HCT116 (cell line): ENCODE measurements around the gene RBMS1. TPM values are rescaled to one million over a fixed set of nuclear protein-coding genes. Genes with fewer than 3 reads are reported as not detected.

Experiments
- ATAC-seq: fragments of 200-7000 bp; cut with Tn5 transposase; 2 replicates; pipeline ENCODE4 v1.9.1; 2020; ENCODE audit warnings: mild to moderate bottlenecking, moderate library complexity
- BruUV-seq: library from RNA; stranded (reverse); fragments of 400-500 nt; replicated peaks from 2 replicates; lab custom pipeline; 2021; lab: Mats Ljungman, UMichigan
- CTCF ChIA-PET: fragments of 300-600 bp; sonication (Branson Sonifier 250); formaldehyde crosslinking; loops from one replicate; lab custom pipeline; 2021; ENCODE audit warnings: antibody characterized with exemption; lab: Charles Lee
- POLR2A ChIA-PET: fragments of 300-600, 350-600 bp; sonication (Branson Sonifier 250); formaldehyde crosslinking; loops from one replicate; lab custom pipeline; 2021; ENCODE audit warnings: antibody characterized with exemption; lab: Charles Lee
- RAD21 ChIA-PET, 2 experiments: fragments of 300-600 bp; sonication (Branson Sonifier 250); formaldehyde crosslinking; loops; one replicate each; lab custom pipeline; 2023; ENCODE audit warnings: low total read pairs in 2 of 2; ENCODE audit not compliant: uncharacterized antibody in 2 of 2, unreplicated experiment in 2 of 2, low non-redundant PET in 1 of 2; lab: Charles Lee
- DNase-seq: peaks from one replicate; pipeline ENCODE4 v3.0.0-alpha.2; 2010; ENCODE audit warnings: low read depth, low spot score
- H2AFZ ChIP-seq: fragments of 200-600 bp; shearing (Covaris generic), sonication (generic); 2 replicates; pipeline ENCODE4 v1.6.1; 2017; ENCODE audit warnings: low read depth, mixed run types, mixed read lengths, antibody characterized with exemption, low read length; ENCODE audit not compliant: poor library complexity, severe bottlenecking
- H3K27ac ChIP-seq: 2 replicates; pipeline ENCODE4 v1.5.1; 2012; ENCODE audit warnings: low read depth, low read length
- H3K27me3 ChIP-seq: fragments of 200-600 bp; sonication (generic); 2 replicates; pipeline ENCODE4 v1.6.1; 2016; ENCODE audit warnings: mixed run types, low read length, mixed read lengths; ENCODE audit not compliant: insufficient read depth
- H3K36me3 ChIP-seq, 2 experiments: fragments of 200-500 bp in 1 of 2; fragments of 200-600 bp in 1 of 2; sonication (Bioruptor generic) in 1 of 2; sonication (generic) in 1 of 2; 2 replicates each; pipeline versions ENCODE4 v1.5.1 to v1.6.1; 2014 to 2016; ENCODE audit warnings: low read length in 2 of 2, inconsistent platforms in 1 of 2, mixed read lengths in 1 of 2, mixed run types in 1 of 2; ENCODE audit not compliant: insufficient read depth in 2 of 2, control insufficient read depth in 1 of 2
- H3K4me1 ChIP-seq, 2 experiments: fragments of 200-600 bp in 1 of 2; sonication (generic) in 1 of 2; 2 replicates each; pipeline versions ENCODE4 v1.5.1 to v1.6.1; 2012 to 2017; ENCODE audit warnings: low read length in 2 of 2, inconsistent platforms in 1 of 2, mild to moderate bottlenecking in 1 of 2, mixed read lengths in 1 of 2, mixed run types in 1 of 2, moderate library complexity in 1 of 2; ENCODE audit not compliant: insufficient read depth in 2 of 2, control insufficient read depth in 1 of 2
- H3K4me2 ChIP-seq: fragments of 200-600 bp; sonication (generic); 2 replicates; pipeline ENCODE4 v1.6.1; 2017; ENCODE audit warnings: mixed run types, low read length, mixed read lengths
- H3K4me3 ChIP-seq, 2 experiments: fragments of 200-600 bp in 1 of 2; sonication (generic) in 1 of 2; replicated peaks in 1 of 2; 2 replicates each; pipeline ENCODE4 v1.5.1; 2011 to 2016; ENCODE audit warnings: low read length in 2 of 2, control low read depth in 1 of 2, low read depth in 1 of 2, mild to moderate bottlenecking in 1 of 2, mixed read lengths in 1 of 2, mixed run types in 1 of 2
- H3K79me2 ChIP-seq: fragments of 200-600 bp; sonication (generic); 2 replicates; pipeline ENCODE4 v1.6.1; 2017; ENCODE audit warnings: mild to moderate bottlenecking, mixed run types, low read length, moderate library complexity, mixed read lengths; ENCODE audit not compliant: insufficient read depth
- H3K9ac ChIP-seq: fragments of 200-600 bp; sonication (generic); 2 replicates; pipeline ENCODE4 v1.6.1; 2016; ENCODE audit warnings: low read length, mixed read lengths
- H3K9me2 ChIP-seq: fragments of 200-600 bp; sonication (generic), shearing (Covaris generic); 2 replicates; pipeline ENCODE4 v1.6.1; 2017; ENCODE audit warnings: mixed run types, mild to moderate bottlenecking, moderate library complexity; ENCODE audit not compliant: insufficient read depth
- H3K9me3 ChIP-seq, 2 experiments: fragments of 200-500 bp in 1 of 2; fragments of 200-600 bp in 1 of 2; sonication (Bioruptor generic) in 1 of 2; sonication (generic) in 1 of 2; 2 replicates each; pipeline ENCODE4 v1.6.1; 2014 to 2017; ENCODE audit warnings: low read length in 2 of 2, mixed read lengths in 2 of 2, inconsistent platforms in 1 of 2, low read depth in 1 of 2, mild to moderate bottlenecking in 1 of 2, mixed run types in 1 of 2, moderate library complexity in 1 of 2; ENCODE audit not compliant: control insufficient read depth in 1 of 2, insufficient read depth in 1 of 2
- H4K20me1 ChIP-seq: fragments of 200-600 bp; sonication (generic), shearing (Covaris generic); 2 replicates; pipeline ENCODE4 v1.6.1; 2017; ENCODE audit warnings: mixed run types, mild to moderate bottlenecking, moderate library complexity; ENCODE audit not compliant: insufficient read depth
- EZH2 ChIP-seq: fragments of 200-600 bp; sonication (generic); IDR thresholded peaks from 2 replicates; pipeline ENCODE4 v1.6.1; 2017; ENCODE audit warnings: antibody characterized with exemption, mixed run types
- EZH2phosphoT487 ChIP-seq: fragments of 200-600 bp; IDR thresholded peaks from 2 replicates; pipeline ENCODE4 v1.6.1; 2018; ENCODE audit warnings: antibody characterized with exemption, borderline replicate concordance
- FOSL1 ChIP-seq: IDR thresholded peaks from 2 replicates; pipeline ENCODE4 v1.6.1; 2012; ENCODE audit warnings: low read depth
- POLR2A ChIP-seq: IDR thresholded peaks from 2 replicates; pipeline ENCODE4 v1.7.0; 2011; ENCODE audit warnings: borderline replicate concordance; ENCODE audit not compliant: insufficient read depth, insufficient read length; ENCODE audit errors: extremely low read depth
- RAD21 ChIP-seq: IDR thresholded peaks from 2 replicates; pipeline ENCODE4 v1.6.1; 2012; ENCODE audit warnings: low read depth, mild to moderate bottlenecking
- YY1 ChIP-seq: IDR thresholded peaks from 2 replicates; pipeline ENCODE4 v1.6.1; 2011; ENCODE audit warnings: low read length, low read depth, moderate library complexity, mild to moderate bottlenecking; ENCODE audit not compliant: insufficient replicate concordance; ENCODE audit errors: extremely low read depth
- ZFX ChIP-seq: fragments of 450-650 bp; IDR thresholded peaks from 2 replicates; pipeline ENCODE4 v1.6.1; 2017
- ZNF274 ChIP-seq: fragments of 200-500 bp; sonication (Bioruptor generic); IDR thresholded peaks from 2 replicates; pipeline ENCODE4 v1.6.1; 2014; ENCODE audit warnings: mild to moderate bottlenecking, low read depth, low read length, inconsistent platforms
- intact Hi-C: fragments of 100-400 bp; cut with micrococcal nuclease; formaldehyde crosslinking; loops from 2 replicates; pipeline ENCODE4 v1.10.0; 2022
- total RNA-seq: library from RNA; stranded (reverse); gene quantifications from one replicate; pipeline ENCODE4 v1.2.1, GENCODE V29; 2021; ENCODE audit not compliant: unreplicated experiment
- TF ChIP-seq, protein P1 (sequence below), 3 experiments: fragments of 200-600 bp in 1 of 3; sonication (generic) in 1 of 3; IDR thresholded peaks in 2 of 3; conservative IDR thresholded peaks in 1 of 3; 2 replicates each; pipeline ENCODE4 v1.5.1; 2012 to 2017; ENCODE audit warnings: low read depth in 2 of 3, low read length in 2 of 3, antibody characterized with exemption in 1 of 3, borderline replicate concordance in 1 of 3, control low read depth in 1 of 3, mild to moderate bottlenecking in 1 of 3, mixed read lengths in 1 of 3, mixed run types in 1 of 3, moderate library complexity in 1 of 3; ENCODE audit not compliant: insufficient read depth in 1 of 3
- TF ChIP-seq, protein P2 (sequence below): IDR thresholded peaks from 2 replicates; pipeline ENCODE4 v1.6.1; 2011; ENCODE audit warnings: mild to moderate bottlenecking, low read length, moderate library complexity; ENCODE audit not compliant: insufficient replicate concordance; ENCODE audit errors: extremely low read depth
- TF ChIP-seq, protein P3 (sequence below): IDR thresholded peaks from 2 replicates; pipeline ENCODE4 v1.6.1; 2012

Gene RBMS1
- total RNA-seq, 1 experiment from 2014 or later = 17.6 TPM

DNA sequence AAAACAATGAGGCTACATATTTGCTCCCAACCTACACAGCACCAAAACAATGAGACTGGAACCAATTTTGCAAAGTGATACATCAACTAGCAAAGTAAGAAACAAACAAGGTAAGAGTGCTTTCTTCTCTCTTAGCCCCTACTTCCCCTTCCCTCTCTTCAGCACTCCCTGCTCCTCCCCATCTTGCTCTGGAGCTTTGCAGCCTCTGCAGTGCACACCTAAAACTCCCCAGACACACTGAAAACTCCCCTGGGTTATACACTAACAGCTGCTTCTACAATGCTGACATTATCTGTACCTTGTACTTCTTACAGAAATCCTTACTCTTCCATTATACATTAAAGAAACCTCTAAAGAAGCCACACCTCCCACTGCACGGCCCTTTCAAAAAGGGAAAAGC lies 93.7 kb downstream of the RBMS1 start (continued):
- TF ChIP-seq, protein P1, sequence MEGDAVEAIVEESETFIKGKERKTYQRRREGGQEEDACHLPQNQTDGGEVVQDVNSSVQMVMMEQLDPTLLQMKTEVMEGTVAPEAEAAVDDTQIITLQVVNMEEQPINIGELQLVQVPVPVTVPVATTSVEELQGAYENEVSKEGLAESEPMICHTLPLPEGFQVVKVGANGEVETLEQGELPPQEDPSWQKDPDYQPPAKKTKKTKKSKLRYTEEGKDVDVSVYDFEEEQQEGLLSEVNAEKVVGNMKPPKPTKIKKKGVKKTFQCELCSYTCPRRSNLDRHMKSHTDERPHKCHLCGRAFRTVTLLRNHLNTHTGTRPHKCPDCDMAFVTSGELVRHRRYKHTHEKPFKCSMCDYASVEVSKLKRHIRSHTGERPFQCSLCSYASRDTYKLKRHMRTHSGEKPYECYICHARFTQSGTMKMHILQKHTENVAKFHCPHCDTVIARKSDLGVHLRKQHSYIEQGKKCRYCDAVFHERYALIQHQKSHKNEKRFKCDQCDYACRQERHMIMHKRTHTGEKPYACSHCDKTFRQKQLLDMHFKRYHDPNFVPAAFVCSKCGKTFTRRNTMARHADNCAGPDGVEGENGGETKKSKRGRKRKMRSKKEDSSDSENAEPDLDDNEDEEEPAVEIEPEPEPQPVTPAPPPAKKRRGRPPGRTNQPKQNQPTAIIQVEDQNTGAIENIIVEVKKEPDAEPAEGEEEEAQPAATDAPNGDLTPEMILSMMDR (IDR thresholded peaks at IDR 0.05 in 2 of 3, conservative IDR thresholded peaks at IDR 0.05 in 1 of 3; ENCODE audit: borderline replicate concordance in 1 of 3, insufficient read depth in 1 of 3, low read depth in 2 of 3, low read length in 2 of 3) = no peak
- TF ChIP-seq, protein P2, sequence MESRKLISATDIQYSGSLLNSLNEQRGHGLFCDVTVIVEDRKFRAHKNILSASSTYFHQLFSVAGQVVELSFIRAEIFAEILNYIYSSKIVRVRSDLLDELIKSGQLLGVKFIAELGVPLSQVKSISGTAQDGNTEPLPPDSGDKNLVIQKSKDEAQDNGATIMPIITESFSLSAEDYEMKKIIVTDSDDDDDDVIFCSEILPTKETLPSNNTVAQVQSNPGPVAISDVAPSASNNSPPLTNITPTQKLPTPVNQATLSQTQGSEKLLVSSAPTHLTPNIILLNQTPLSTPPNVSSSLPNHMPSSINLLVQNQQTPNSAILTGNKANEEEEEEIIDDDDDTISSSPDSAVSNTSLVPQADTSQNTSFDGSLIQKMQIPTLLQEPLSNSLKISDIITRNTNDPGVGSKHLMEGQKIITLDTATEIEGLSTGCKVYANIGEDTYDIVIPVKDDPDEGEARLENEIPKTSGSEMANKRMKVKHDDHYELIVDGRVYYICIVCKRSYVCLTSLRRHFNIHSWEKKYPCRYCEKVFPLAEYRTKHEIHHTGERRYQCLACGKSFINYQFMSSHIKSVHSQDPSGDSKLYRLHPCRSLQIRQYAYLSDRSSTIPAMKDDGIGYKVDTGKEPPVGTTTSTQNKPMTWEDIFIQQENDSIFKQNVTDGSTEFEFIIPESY = no peak
- no peak for TF ChIP-seq EZH2

DNA sequence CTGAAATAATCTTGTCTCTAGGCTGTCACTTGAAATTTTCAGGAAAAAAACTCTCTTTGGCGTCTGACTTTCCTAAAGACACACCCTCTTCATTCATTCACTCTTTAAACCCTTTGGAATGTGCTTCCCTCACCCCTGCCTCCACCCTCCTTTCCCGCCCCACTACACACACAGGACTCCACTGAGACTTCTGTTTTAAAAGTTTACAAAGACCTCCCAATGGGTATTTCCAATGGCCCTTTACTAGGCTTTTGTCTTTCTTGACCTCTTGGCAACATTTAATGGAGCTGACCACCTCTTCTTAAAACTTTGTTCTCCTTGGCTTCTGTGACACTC lies 96.1 kb downstream of the RBMS1 start:
- Histone ChIP-seq H2AFZ (no peak overlapping the region), H3K9me3 (no peaks in the 10 kb centered on the region), H3K36me3 (no peaks in the 10 kb centered on the region), H3K4me1 (peaks cover 14 to 35% of the 10 kb centered on the region in 2 experiments), H3K79me2 (peaks cover 25% of the 10 kb centered on the region), H3K9ac (peak overlapping the region; percentile 18; the same call in 1 of the 2 replicates), H3K27ac (no peak overlapping the region), H3K4me2 (peak overlapping the region; percentile 55), H3K9me2 (no peaks in the 10 kb centered on the region), H4K20me1 (no peaks in the 10 kb centered on the region), H3K27me3 (no peaks in the 10 kb centered on the region), H3K4me3 (peak overlapping the region in 1 of 2 experiments; percentile 14; a peak in 1 of 4 replicates)
- ChIA-PET CTCF (no interaction called here), RAD21 (no interaction called here), POLR2A (no interaction called here)
- intact Hi-C loops = no loop called here
- BruUV-seq = no TSS peak
- DNase-seq (peak; percentile 16), ATAC-seq (peak; percentile 81)
- no peak for TF ChIP-seq POLR2A
- no peak for TF ChIP-seq FOSL1
- no peak for TF ChIP-seq ZNF274
- no peak for TF ChIP-seq EZH2phosphoT487
- TF ChIP-seq EZH2 = no peak
- TF ChIP-seq RAD21 = no peak
- TF ChIP-seq, protein P1 (IDR thresholded peaks at IDR 0.05 in 2 of 3, conservative IDR thresholded peaks at IDR 0.05 in 1 of 3; ENCODE audit: borderline replicate concordance in 1 of 3, insufficient read depth in 1 of 3, low read depth in 2 of 3, low read length in 2 of 3) = no peak
- TF ChIP-seq ZFX = no peak
- TF ChIP-seq, protein P3, sequence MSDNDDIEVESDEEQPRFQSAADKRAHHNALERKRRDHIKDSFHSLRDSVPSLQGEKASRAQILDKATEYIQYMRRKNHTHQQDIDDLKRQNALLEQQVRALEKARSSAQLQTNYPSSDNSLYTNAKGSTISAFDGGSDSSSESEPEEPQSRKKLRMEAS = no peak
- TF ChIP-seq, protein P2 = no peak
- TF ChIP-seq YY1 = no peak
